HCT116 (cell line): ENCODE data around the gene COQ8B.

ENCODE experiments used
- CEBPB ChIP-seq: IDR thresholded peaks from 2 replicates; pipeline ENCODE4 v1.6.1; 2012; ENCODE audit warnings: low read depth
- ELF1 ChIP-seq: IDR thresholded peaks from 2 replicates; pipeline ENCODE4 v1.6.1; 2012; ENCODE audit warnings: low read depth, borderline replicate concordance
- EZH2 ChIP-seq: fragments of 200-600 bp; sonication (generic); IDR thresholded peaks from 2 replicates; pipeline ENCODE4 v1.6.1; 2017; ENCODE audit warnings: antibody characterized with exemption, mixed run types
- EZH2phosphoT487 ChIP-seq: fragments of 200-600 bp; IDR thresholded peaks from 2 replicates; pipeline ENCODE4 v1.6.1; 2018; ENCODE audit warnings: antibody characterized with exemption, borderline replicate concordance
- POLR2A ChIP-seq: IDR thresholded peaks from 2 replicates; pipeline ENCODE4 v1.7.0; 2011; ENCODE audit warnings: borderline replicate concordance; ENCODE audit not compliant: insufficient read depth, insufficient read length; ENCODE audit errors: extremely low read depth
- POLR2AphosphoS5 ChIP-seq: IDR thresholded peaks from 2 replicates; pipeline ENCODE4 v1.6.1; 2011; ENCODE audit warnings: mild to moderate bottlenecking, low read depth, low read length, moderate library complexity
- RAD21 ChIP-seq: IDR thresholded peaks from 2 replicates; pipeline ENCODE4 v1.6.1; 2012; ENCODE audit warnings: low read depth, mild to moderate bottlenecking
- SIN3A ChIP-seq: IDR thresholded peaks from 2 replicates; pipeline ENCODE4 v1.6.1; 2012; ENCODE audit warnings: low read depth
- TF ChIP-seq, protein P1 (sequence below), 3 experiments: fragments of 200-600 bp in 1 of 3; sonication (generic) in 1 of 3; IDR thresholded peaks in 2 of 3; conservative IDR thresholded peaks in 1 of 3; 2 replicates each; pipeline ENCODE4 v1.5.1; 2012 to 2017; ENCODE audit warnings: low read depth in 2 of 3, low read length in 2 of 3, antibody characterized with exemption in 1 of 3, borderline replicate concordance in 1 of 3, control low read depth in 1 of 3, mild to moderate bottlenecking in 1 of 3, mixed read lengths in 1 of 3, mixed run types in 1 of 3, moderate library complexity in 1 of 3; ENCODE audit not compliant: insufficient read depth in 1 of 3

DNA sequence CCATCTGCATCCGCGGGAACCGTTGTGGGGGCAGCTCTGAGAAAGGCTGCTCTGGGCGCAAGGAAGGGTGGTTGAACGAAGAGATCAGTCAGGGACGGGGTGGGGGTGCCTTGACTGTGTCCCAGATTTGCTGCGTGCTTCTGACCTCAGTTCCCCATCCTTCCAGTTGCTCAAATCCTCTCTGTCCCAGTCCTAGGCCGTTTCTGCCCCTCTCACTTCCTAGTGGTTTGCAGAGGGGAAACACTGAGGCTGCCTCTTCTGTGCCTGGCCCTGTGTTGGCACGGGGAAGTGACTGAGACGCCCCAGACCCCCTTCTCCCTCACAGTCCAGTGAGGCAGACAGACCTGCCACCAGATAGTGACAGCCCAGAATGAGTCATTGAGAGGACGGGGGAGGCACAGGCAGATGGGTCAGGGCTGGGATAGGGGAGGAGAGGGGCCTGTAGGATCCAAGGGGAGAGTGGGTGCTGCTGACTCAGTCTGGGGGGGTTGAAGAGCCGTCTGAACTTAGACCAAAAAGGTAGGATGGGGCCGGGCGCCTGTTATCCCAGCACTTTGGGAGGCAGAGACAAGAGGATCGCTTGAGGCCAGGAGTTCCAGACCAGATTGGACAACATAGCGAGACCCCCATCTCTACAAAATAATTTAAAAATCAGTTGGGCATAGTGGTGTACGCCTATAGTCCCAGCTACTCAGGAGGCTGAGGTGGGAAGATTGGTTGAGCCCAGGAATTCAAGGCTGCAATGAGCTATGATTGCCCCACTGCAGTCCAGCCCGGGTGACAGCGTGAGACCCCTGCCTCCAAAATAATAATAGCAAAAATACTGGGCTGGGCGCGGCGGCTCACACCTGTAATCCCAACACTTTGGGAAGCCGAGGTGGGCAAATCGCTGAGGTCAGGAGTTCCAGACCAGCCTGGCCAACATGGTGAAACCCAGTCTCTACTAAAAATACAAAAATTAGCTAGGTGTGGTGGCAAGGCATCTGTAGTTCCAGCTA lies 52.7 kb downstream of the COQ8B start:
- TF ChIP-seq, protein P1, sequence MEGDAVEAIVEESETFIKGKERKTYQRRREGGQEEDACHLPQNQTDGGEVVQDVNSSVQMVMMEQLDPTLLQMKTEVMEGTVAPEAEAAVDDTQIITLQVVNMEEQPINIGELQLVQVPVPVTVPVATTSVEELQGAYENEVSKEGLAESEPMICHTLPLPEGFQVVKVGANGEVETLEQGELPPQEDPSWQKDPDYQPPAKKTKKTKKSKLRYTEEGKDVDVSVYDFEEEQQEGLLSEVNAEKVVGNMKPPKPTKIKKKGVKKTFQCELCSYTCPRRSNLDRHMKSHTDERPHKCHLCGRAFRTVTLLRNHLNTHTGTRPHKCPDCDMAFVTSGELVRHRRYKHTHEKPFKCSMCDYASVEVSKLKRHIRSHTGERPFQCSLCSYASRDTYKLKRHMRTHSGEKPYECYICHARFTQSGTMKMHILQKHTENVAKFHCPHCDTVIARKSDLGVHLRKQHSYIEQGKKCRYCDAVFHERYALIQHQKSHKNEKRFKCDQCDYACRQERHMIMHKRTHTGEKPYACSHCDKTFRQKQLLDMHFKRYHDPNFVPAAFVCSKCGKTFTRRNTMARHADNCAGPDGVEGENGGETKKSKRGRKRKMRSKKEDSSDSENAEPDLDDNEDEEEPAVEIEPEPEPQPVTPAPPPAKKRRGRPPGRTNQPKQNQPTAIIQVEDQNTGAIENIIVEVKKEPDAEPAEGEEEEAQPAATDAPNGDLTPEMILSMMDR (IDR thresholded peaks at IDR 0.05 in 2 of 3, conservative IDR thresholded peaks at IDR 0.05 in 1 of 3; ENCODE audit: borderline replicate concordance in 1 of 3, insufficient read depth in 1 of 3, low read depth in 2 of 3, low read length in 2 of 3): no peak
- TF ChIP-seq POLR2AphosphoS5: no peak
- no peak for TF ChIP-seq EZH2
- no peak for TF ChIP-seq RAD21
- TF ChIP-seq POLR2A: no peak
- TF ChIP-seq CEBPB: no peak
- no peak for TF ChIP-seq SIN3A
- no peak for TF ChIP-seq ELF1
- no peak for TF ChIP-seq EZH2phosphoT487
